RWPE2 (cell line): Measurements from ENCODE around the gene MICALL2.

ENCODE experiments used
- ATAC-seq: fragments of 200-7000 bp; cut with Tn5 transposase; 3 replicates; pipeline ENCODE4 v1.9.1; 2021; ENCODE audit warnings: low read depth
- DNase-seq: peaks from one replicate; pipeline ENCODE4 v3.0.0-alpha.2; 2020; ENCODE audit warnings: low spot score
- H3K27ac ChIP-seq: fragments of 450-650 bp; 2 replicates; pipeline ENCODE4 v1.5.1; 2017; ENCODE audit warnings: mild to moderate bottlenecking; ENCODE audit not compliant: poor library complexity, severe bottlenecking
- H3K27me3 ChIP-seq: fragments of 250-450 bp; sonication (Bioruptor Pico); 2 replicates; pipeline ENCODE4 v1.5.1; 2021; ENCODE audit warnings: mild to moderate bottlenecking, moderate library complexity; ENCODE audit not compliant: insufficient read depth, poor library complexity, severe bottlenecking
- H3K36me3 ChIP-seq: fragments of 250-450 bp; sonication (Bioruptor Pico); 2 replicates; pipeline ENCODE4 v1.5.1; 2020; ENCODE audit warnings: low read depth, mild to moderate bottlenecking, moderate library complexity
- H3K4me1 ChIP-seq: fragments of 250-450 bp; sonication (Bioruptor Pico); 2 replicates; pipeline ENCODE4 v1.5.1; 2021; ENCODE audit warnings: mild to moderate bottlenecking, moderate library complexity; ENCODE audit not compliant: insufficient read depth, poor library complexity, severe bottlenecking
- H3K4me3 ChIP-seq: fragments of 250-450 bp; sonication (Bioruptor Pico); 2 replicates; pipeline ENCODE4 v1.5.1; 2021; ENCODE audit warnings: mild to moderate bottlenecking, moderate library complexity; ENCODE audit not compliant: severe bottlenecking
- H3K9me3 ChIP-seq: fragments of 250-450 bp; sonication (Bioruptor Pico); 2 replicates; pipeline ENCODE4 v1.5.1; 2021; ENCODE audit warnings: mild to moderate bottlenecking, moderate library complexity; ENCODE audit not compliant: severe bottlenecking
- TF ChIP-seq, protein P1 (sequence below): fragments of 450-650 bp; IDR thresholded peaks from one replicate; pipeline ENCODE4 v1.5.1; 2017; ENCODE audit warnings: mild to moderate bottlenecking, moderate library complexity; ENCODE audit not compliant: poor library complexity, severe bottlenecking

MICALL2 gene

GRCh38 chr7:1434165-1434718, 25.0 kb downstream of the MICALL2 start:
- ATAC-seq (no peak), DNase-seq (no peak)
- no peak overlapping the region for H3K27ac ChIP-seq
- H3K27me3 ChIP-seq, result no peaks in the 10 kb centered on the region
- no peak overlapping the region for H3K4me3 ChIP-seq
- H3K4me1 ChIP-seq, result no peaks in the 10 kb centered on the region
- no peaks in the 10 kb centered on the region for H3K36me3 ChIP-seq
- H3K9me3 ChIP-seq, result no peaks in the 10 kb centered on the region
- TF ChIP-seq, protein P1, sequence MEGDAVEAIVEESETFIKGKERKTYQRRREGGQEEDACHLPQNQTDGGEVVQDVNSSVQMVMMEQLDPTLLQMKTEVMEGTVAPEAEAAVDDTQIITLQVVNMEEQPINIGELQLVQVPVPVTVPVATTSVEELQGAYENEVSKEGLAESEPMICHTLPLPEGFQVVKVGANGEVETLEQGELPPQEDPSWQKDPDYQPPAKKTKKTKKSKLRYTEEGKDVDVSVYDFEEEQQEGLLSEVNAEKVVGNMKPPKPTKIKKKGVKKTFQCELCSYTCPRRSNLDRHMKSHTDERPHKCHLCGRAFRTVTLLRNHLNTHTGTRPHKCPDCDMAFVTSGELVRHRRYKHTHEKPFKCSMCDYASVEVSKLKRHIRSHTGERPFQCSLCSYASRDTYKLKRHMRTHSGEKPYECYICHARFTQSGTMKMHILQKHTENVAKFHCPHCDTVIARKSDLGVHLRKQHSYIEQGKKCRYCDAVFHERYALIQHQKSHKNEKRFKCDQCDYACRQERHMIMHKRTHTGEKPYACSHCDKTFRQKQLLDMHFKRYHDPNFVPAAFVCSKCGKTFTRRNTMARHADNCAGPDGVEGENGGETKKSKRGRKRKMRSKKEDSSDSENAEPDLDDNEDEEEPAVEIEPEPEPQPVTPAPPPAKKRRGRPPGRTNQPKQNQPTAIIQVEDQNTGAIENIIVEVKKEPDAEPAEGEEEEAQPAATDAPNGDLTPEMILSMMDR, result no peak

DNA sequence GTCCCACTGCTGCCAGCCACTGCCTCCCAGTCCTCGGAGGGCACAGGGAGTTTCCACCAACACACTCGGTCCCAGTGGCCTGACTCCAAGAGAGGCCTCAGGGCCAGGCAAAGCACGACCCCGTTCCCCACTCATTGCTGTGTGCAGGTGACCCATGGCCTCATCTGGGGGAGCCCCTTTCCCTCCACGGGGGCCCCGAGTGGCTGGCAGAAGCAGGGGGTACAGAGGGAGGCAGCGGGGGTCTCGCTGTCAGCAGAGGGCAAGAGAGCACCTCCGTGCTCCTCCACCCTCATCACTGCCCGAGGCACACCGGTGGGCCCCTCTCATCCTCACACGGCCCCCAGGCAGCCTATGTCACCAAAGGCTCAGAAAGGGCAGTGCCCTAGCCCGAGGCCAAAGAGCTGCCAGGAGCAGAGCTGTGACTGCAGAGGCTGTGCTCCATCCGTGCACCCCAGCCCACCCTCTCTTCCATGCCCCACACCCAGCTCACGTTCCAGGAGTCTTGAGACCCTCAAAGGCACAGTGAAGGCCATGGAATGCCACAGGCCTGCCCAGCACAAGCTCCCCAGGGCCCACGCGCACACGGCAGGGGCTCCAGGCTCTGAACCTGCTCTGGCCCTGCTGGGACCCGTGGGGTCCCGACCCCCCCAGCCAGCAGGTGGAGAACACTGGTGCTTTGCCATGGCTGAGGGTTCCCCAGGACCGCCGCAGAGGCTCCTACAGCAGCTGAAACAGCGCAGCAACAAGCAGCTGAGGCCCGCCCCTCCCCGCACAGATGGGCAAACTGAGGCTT, 25.9 kb downstream of the MICALL2 start:
- H3K4me1 ChIP-seq, result no peaks in the 10 kb centered on the region
- no peaks in the 10 kb centered on the region for H3K36me3 ChIP-seq
- DNase-seq (no peak), ATAC-seq (no peak)
- H3K9me3 ChIP-seq, result no peaks in the 10 kb centered on the region
- H3K27me3 ChIP-seq, result no peaks in the 10 kb centered on the region
- TF ChIP-seq, protein P1, result no peak
- H3K27ac ChIP-seq, result no peak overlapping the region
- no peak overlapping the region for H3K4me3 ChIP-seq

- H3K4me3 ChIP-seq, result no peak overlapping the region
- no peaks in the 10 kb centered on the region for H3K4me1 ChIP-seq
- H3K27me3 ChIP-seq, result no peaks in the 10 kb centered on the region
- ATAC-seq (peak; percentile 51), DNase-seq (no peak)
- H3K27ac ChIP-seq, result no peak overlapping the region
- TF ChIP-seq, protein P1, result peak; percentile 92
- no peaks in the 10 kb centered on the region for H3K36me3 ChIP-seq
- H3K9me3 ChIP-seq, result no peaks in the 10 kb centered on the region
Measured at GRCh38 chr7:1432411-1433082, 26.7 kb downstream of the MICALL2 start.

GRCh38 chr7:1431634-1432380, 27.5 kb downstream of the MICALL2 start:
- ATAC-seq (peak; percentile 32), DNase-seq (no peak)
- Histone ChIP-seq H3K36me3 (no peaks in the 10 kb centered on the region), H3K9me3 (no peaks in the 10 kb centered on the region), H3K4me1 (no peaks in the 10 kb centered on the region), H3K27ac (no peak overlapping the region), H3K27me3 (no peaks in the 10 kb centered on the region), H3K4me3 (no peak overlapping the region)
- TF ChIP-seq, protein P1, result no peak
